PC-3 (cell line): ENCODE results near the gene PTPRH.

ENCODE experiments used
- EZH2 ChIP-seq: fragments of 300-600 bp; sonication (generic); IDR thresholded peaks from one replicate; pipeline ENCODE4 v1.6.1; 2017; ENCODE audit warnings: antibody characterized with exemption, mild to moderate bottlenecking, low read length; ENCODE audit not compliant: unreplicated experiment
- EZH2phosphoT487 ChIP-seq: fragments of 300-600 bp; sonication (generic); IDR thresholded peaks from 2 replicates; pipeline ENCODE4 v1.6.1; 2018; ENCODE audit warnings: mild to moderate bottlenecking, antibody characterized with exemption, low read length, borderline replicate concordance
- TF ChIP-seq, protein P1 (sequence below): fragments of 300-600 bp; sonication (generic); conservative IDR thresholded peaks from 2 replicates; pipeline ENCODE4 v1.5.1; 2017; ENCODE audit warnings: antibody characterized with exemption, low read depth, mild to moderate bottlenecking, low read length

DNA sequence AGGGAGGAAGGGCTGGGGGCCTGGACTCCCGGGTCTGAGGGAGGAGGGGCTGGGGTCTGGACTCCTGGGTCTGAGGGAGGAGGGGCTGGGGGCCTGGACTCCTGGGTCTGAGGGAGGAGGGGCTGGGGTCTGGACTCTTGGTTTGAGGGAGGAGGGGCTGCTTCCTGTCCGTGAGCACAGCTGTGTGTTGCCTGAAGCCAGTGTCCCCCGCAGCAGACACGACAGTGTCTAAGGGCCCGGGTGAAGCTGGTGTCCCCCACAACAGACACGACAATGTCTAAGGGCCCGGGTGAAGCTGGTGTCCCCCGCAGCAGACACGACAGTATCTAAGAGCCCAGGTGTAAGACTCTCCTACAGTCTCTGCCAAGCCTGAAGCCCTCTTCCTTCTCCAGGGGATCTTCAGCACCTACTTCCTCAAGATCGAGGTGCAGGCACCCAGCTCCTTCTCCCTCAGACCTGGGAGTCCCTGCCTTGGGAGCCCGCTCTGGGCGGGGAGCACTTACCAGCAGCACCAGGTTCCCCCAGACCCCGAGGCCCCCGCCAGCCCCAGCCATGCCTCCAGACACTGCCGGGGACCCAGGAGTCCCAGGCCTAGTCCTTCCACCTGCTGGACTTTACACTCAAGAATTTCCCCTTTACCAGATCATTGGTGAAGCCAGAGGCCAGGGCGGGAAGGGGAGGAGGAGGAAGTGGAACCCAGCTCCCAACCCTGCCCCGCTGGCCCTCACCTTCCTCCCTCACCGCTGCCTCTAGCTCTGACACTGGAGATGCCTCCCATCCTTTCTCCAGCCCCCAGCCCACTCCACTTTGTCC is at the start of gene PTPRH:
- TF ChIP-seq, protein P1, sequence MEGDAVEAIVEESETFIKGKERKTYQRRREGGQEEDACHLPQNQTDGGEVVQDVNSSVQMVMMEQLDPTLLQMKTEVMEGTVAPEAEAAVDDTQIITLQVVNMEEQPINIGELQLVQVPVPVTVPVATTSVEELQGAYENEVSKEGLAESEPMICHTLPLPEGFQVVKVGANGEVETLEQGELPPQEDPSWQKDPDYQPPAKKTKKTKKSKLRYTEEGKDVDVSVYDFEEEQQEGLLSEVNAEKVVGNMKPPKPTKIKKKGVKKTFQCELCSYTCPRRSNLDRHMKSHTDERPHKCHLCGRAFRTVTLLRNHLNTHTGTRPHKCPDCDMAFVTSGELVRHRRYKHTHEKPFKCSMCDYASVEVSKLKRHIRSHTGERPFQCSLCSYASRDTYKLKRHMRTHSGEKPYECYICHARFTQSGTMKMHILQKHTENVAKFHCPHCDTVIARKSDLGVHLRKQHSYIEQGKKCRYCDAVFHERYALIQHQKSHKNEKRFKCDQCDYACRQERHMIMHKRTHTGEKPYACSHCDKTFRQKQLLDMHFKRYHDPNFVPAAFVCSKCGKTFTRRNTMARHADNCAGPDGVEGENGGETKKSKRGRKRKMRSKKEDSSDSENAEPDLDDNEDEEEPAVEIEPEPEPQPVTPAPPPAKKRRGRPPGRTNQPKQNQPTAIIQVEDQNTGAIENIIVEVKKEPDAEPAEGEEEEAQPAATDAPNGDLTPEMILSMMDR: no peak
- TF ChIP-seq EZH2 (no peak), EZH2phosphoT487 (no peak)
